HG03460 (cell line): ENCODE data around the gene DCBLD2.

Source experiments
- ATAC-seq: cut with Tn5 transposase; IDR thresholded peaks from one replicate; pipeline ENCODE4 v1.9.1; 2021; ENCODE audit not compliant: unreplicated experiment

The DCBLD2 gene

GRCh38 chr3:98796334-98796733 is 105.2 kb downstream of the DCBLD2 start:
- ATAC-seq: no peak

GRCh38 chr3:98793971-98794370 is 107.5 kb downstream of the DCBLD2 start:
- no peak for ATAC-seq

- ATAC-seq: no peak
Measured at GRCh38 chr3:98791341-98792325, 109.9 kb downstream of the DCBLD2 start.

GRCh38 chr3:98788651-98789050 is 112.8 kb downstream of the DCBLD2 start:
- no peak for ATAC-seq

- ATAC-seq: no peak
Measured at GRCh38 chr3:98787181-98787580, 114.3 kb downstream of the DCBLD2 start.

GRCh38 chr3:98786364-98787006 is 115.0 kb downstream of the DCBLD2 start:
- ATAC-seq: no peak

GRCh38 chr3:98784666-98785600 is 116.6 kb downstream of the DCBLD2 start:
- ATAC-seq: no peak

- ATAC-seq: no peak
Measured at GRCh38 chr3:98784042-98784441, 117.5 kb downstream of the DCBLD2 start.

- ATAC-seq: peak; percentile 49
Measured at GRCh38 chr3:98782824-98783500, 118.5 kb downstream of the DCBLD2 start.

GRCh38 chr3:98780343-98780742 is 121.2 kb downstream of the DCBLD2 start:
- no peak for ATAC-seq

- no peak for ATAC-seq
Measured at GRCh38 chr3:98779541-98780335, 121.8 kb downstream of the DCBLD2 start.

GRCh38 chr3:98778852-98779413 is 122.6 kb downstream of the DCBLD2 start:
- ATAC-seq: no peak

- no peak for ATAC-seq
Measured at GRCh38 chr3:98778383-98778782, 123.1 kb downstream of the DCBLD2 start.

GRCh38 chr3:98777801-98778220 is 123.7 kb downstream of the DCBLD2 start:
- no peak for ATAC-seq

- no peak for ATAC-seq
Measured at GRCh38 chr3:98777286-98777685, 124.2 kb downstream of the DCBLD2 start.

- ATAC-seq: no peak
Measured at GRCh38 chr3:98776140-98776493, 125.4 kb downstream of the DCBLD2 start.

GRCh38 chr3:98775459-98776139 is 125.9 kb downstream of the DCBLD2 start:
- ATAC-seq: no peak

GRCh38 chr3:98772022-98772421 is 129.5 kb downstream of the DCBLD2 start:
- no peak for ATAC-seq
